HG02588 (cell line): Measurements from ENCODE around the gene MESD.

Experiments used
- ATAC-seq: cut with Tn5 transposase; IDR thresholded peaks from one replicate; pipeline ENCODE4 v1.9.1; 2021; ENCODE audit warnings: mild to moderate bottlenecking, moderate library complexity; ENCODE audit not compliant: unreplicated experiment

The MESD gene

GRCh38 chr15:80911821-80912220, 77.8 kb downstream of the MESD start:
- ATAC-seq, result no peak

GRCh38 chr15:80906159-80906766, 83.4 kb downstream of the MESD start:
- ATAC-seq, result no peak

GRCh38 chr15:80904998-80905397, 84.6 kb downstream of the MESD start:
- no peak for ATAC-seq

GRCh38 chr15:80902298-80902801, 87.3 kb downstream of the MESD start:
- no peak for ATAC-seq

GRCh38 chr15:80898040-80898439, 91.6 kb downstream of the MESD start:
- no peak for ATAC-seq
